Calu3 (cell line): Measurements from ENCODE around the gene FANCI. TPM values are rescaled to one million over a fixed set of nuclear protein-coding genes. Genes with fewer than 3 reads are reported as not detected.

ENCODE experiments used
- BruUV-seq: library from RNA; stranded (reverse); fragments of 400-500 nt; replicated peaks from 2 replicates; lab custom pipeline; 2021; lab: Mats Ljungman, UMichigan
- CTCF ChIA-PET: fragments of 300-600 bp; sonication (Branson Sonifier 250); formaldehyde crosslinking; loops from one replicate; lab custom pipeline; 2022; ENCODE audit warnings: antibody characterized with exemption; lab: Charles Lee
- DNase-seq: peaks from one replicate; pipeline ENCODE4 v3.0.0; 2022
- H3K27ac Mint-ChIP-seq: one replicate; pipeline ENCODE4 v1.8.0; 2022; ENCODE audit warnings: mixed read lengths; ENCODE audit not compliant: unreplicated experiment
- H3K27me3 Mint-ChIP-seq: one replicate; pipeline ENCODE4 v1.8.0; 2022; ENCODE audit warnings: mixed read lengths; ENCODE audit not compliant: unreplicated experiment
- H3K36me3 Mint-ChIP-seq: one replicate; pipeline ENCODE4 v1.8.0; 2022; ENCODE audit warnings: mild to moderate bottlenecking, moderate library complexity, mixed read lengths; ENCODE audit not compliant: insufficient read depth, unreplicated experiment
- H3K4me1 Mint-ChIP-seq: one replicate; pipeline ENCODE4 v1.8.0; 2022; ENCODE audit warnings: mild to moderate bottlenecking, low read depth, mixed read lengths; ENCODE audit not compliant: unreplicated experiment
- H3K4me3 Mint-ChIP-seq: one replicate; pipeline ENCODE4 v1.8.0; 2022; ENCODE audit warnings: mild to moderate bottlenecking, low read depth, moderate library complexity, mixed read lengths; ENCODE audit not compliant: unreplicated experiment
- H3K9me3 Mint-ChIP-seq: one replicate; pipeline ENCODE4 v1.8.0; 2022; ENCODE audit warnings: low read depth, mixed read lengths; ENCODE audit not compliant: unreplicated experiment
- intact Hi-C: fragments of 100-400 bp; cut with micrococcal nuclease; formaldehyde crosslinking; loops from one replicate; pipeline ENCODE4 v1.10.0; 2022; ENCODE audit not compliant: unreplicated experiment
- microRNA-seq: library from miRNA; unstranded; fragments of <30 nt; microRNA quantifications from one replicate; pipeline ENCODE4 v1.2.0, GENCODE V29; 2022
- total RNA-seq: library from RNA; stranded (reverse); gene quantifications from 2 replicates; pipeline ENCODE4 v1.2.3, GENCODE V29; 2022
- TF ChIP-seq, protein P1 (sequence below): fragments of 200-600 bp; IDR thresholded peaks from one replicate; pipeline ENCODE4 v1.8.0; 2022; ENCODE audit warnings: antibody characterized with exemption; ENCODE audit not compliant: unreplicated experiment

FANCI gene
- total RNA-seq, 1 experiment from 2014 or later = 138 TPM

- TF ChIP-seq, protein P1, sequence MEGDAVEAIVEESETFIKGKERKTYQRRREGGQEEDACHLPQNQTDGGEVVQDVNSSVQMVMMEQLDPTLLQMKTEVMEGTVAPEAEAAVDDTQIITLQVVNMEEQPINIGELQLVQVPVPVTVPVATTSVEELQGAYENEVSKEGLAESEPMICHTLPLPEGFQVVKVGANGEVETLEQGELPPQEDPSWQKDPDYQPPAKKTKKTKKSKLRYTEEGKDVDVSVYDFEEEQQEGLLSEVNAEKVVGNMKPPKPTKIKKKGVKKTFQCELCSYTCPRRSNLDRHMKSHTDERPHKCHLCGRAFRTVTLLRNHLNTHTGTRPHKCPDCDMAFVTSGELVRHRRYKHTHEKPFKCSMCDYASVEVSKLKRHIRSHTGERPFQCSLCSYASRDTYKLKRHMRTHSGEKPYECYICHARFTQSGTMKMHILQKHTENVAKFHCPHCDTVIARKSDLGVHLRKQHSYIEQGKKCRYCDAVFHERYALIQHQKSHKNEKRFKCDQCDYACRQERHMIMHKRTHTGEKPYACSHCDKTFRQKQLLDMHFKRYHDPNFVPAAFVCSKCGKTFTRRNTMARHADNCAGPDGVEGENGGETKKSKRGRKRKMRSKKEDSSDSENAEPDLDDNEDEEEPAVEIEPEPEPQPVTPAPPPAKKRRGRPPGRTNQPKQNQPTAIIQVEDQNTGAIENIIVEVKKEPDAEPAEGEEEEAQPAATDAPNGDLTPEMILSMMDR = no peak
- intact Hi-C loops = no loop called here
- H3K27me3 Mint-ChIP-seq = peaks cover 98% of the 10 kb centered on the region
- no peaks in the 10 kb centered on the region for H3K4me1 Mint-ChIP-seq
- DNase-seq = no peak
- no peak overlapping the region for H3K4me3 Mint-ChIP-seq
- BruUV-seq = no TSS peak
- H3K9me3 Mint-ChIP-seq = no peaks in the 10 kb centered on the region
- no peak overlapping the region for H3K27ac Mint-ChIP-seq
- H3K36me3 Mint-ChIP-seq = no peaks in the 10 kb centered on the region
- CTCF ChIA-PET = interaction anchor here (0.6 to 1.2 kb wide), 2 partner anchors 38 to 66 kb away, joined by 3 to 5 read pairs; no protein-coding TSS in a partner anchor
These were observed 120.6 kb downstream of the FANCI start for GRCh38 chr15:89364341-89364740.

GRCh38 chr15:89364741-89365450, 121.1 kb downstream of the FANCI start:
- no peaks in the 10 kb centered on the region for H3K36me3 Mint-ChIP-seq
- intact Hi-C loops = no loop called here
- no peaks in the 10 kb centered on the region for H3K4me1 Mint-ChIP-seq
- BruUV-seq = no TSS peak
- no peak overlapping the region for H3K27ac Mint-ChIP-seq
- CTCF ChIA-PET = interaction anchor here (1.2 kb wide), 1 partner anchor 65 kb away, joined by 3 read pairs; no protein-coding TSS in a partner anchor
- no peak overlapping the region for H3K4me3 Mint-ChIP-seq
- peaks cover 98% of the 10 kb centered on the region for H3K27me3 Mint-ChIP-seq
- no peak for DNase-seq
- no peaks in the 10 kb centered on the region for H3K9me3 Mint-ChIP-seq
- TF ChIP-seq, protein P1 = no peak

DNA sequence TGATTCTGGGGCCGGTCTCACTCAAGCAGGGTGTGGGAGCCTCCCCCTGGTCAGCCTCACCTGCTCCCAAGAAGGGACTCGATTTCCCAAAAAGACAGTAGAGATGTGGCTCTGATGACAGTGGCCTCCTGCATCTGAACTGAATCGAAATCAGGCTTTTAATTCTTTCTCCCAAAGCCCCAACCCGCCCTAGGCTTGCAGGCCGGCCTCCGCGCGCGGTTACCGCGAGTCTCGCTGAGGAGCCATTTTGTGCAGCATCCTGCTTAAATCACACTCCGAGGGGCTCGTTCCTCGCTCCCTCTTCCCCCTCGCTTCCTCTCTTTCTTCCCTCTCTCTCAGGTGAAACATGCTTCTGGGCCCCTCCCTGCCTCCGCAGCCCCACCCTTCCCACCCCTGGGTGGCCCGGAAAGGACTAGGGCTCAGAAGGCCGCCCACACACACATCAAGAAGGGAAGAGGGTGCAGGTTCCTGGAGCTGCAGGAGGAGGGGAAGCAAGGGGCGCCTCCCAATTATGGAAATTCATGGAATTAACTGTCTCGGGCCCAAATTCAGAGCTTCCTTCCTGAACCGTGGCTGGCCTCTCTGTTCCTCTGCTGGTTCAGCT, 121.8 kb downstream of the FANCI start:
- H3K27me3 Mint-ChIP-seq = peaks cover 98% of the 10 kb centered on the region
- DNase-seq = no peak
- intact Hi-C loops = no loop called here
- TF ChIP-seq, protein P1 = no peak
- no peaks in the 10 kb centered on the region for H3K36me3 Mint-ChIP-seq
- no peak overlapping the region for H3K27ac Mint-ChIP-seq
- CTCF ChIA-PET = no interaction called here
- H3K4me1 Mint-ChIP-seq = no peaks in the 10 kb centered on the region
- no TSS peak for BruUV-seq
- H3K9me3 Mint-ChIP-seq = no peaks in the 10 kb centered on the region
- no peak overlapping the region for H3K4me3 Mint-ChIP-seq

Small RNAs within 50 kb of the gene (microRNA-seq; reads per million reads assigned to microRNA genes)
- gene MIR6766 = not detected

Other genes starting within 250 kb of the FANCI start
- 300 and 353 TPM in 2 replicates for gene ABHD2, start 155.5 kb upstream of the FANCI start, total RNA-seq
- gene RLBP1, start 22.4 kb upstream of the FANCI start, total RNA-seq = not detected in 2 replicates
- 83.6 and 92.3 TPM in 2 replicates for gene POLG, start 90.8 kb downstream of the FANCI start, total RNA-seq